Spinal cord (tissue), 10 donors: ENCODE results near the gene DNHD1. TPM values are rescaled to one million over a fixed set of nuclear protein-coding genes. Genes with fewer than 3 reads are reported as not detected.
"Not testable (repeated sequence)": the region's sequence is repeated elsewhere in the genome, so short reads cannot be mapped to it uniquely, and the experiment has no call there.

ENCODE experiments used
- DNase-seq, 6 donors: peaks; one replicate each; pipeline versions ENCODE4 v3.0.0 to v3.0.0-alpha.2; 2013 to 2015; ENCODE audit warnings: low spot score in 6 of 6, low read depth in 4 of 6
- H3K27ac ChIP-seq: one replicate; pipeline ENCODE4 v1.5.1; 2013; ENCODE audit warnings: low read depth, low read length, control low read depth
- H3K27me3 ChIP-seq: one replicate; pipeline ENCODE4 v1.6.1; 2013; ENCODE audit warnings: low read length; ENCODE audit not compliant: control insufficient read depth, insufficient read depth
- H3K36me3 ChIP-seq: one replicate; pipeline ENCODE4 v1.6.1; 2013; ENCODE audit warnings: low read length; ENCODE audit not compliant: control insufficient read depth, insufficient read depth
- H3K4me1 ChIP-seq: one replicate; pipeline ENCODE4 v1.6.1; 2013; ENCODE audit warnings: low read length; ENCODE audit not compliant: control insufficient read depth, insufficient read depth
- H3K4me3 ChIP-seq: one replicate; pipeline ENCODE4 v1.5.1; 2013; ENCODE audit warnings: low read depth, low read length, control low read depth
- H3K9me3 ChIP-seq: one replicate; pipeline ENCODE4 v1.6.1; 2013; ENCODE audit warnings: low read length; ENCODE audit not compliant: control insufficient read depth, insufficient read depth
- WGBS: methylation state at CpG from one replicate; pipeline ENCODE4 v1.1.5; 2013; ENCODE audit warnings: missing lambda C conversion rate; ENCODE audit not compliant: insufficient coverage; 5-methylcytosine and 5-hydroxymethylcytosine counted together
- polyA plus RNA-seq, 2 donors: library from polyadenylated mRNA; unstranded; fragments of 120-200 nt; gene quantifications; one replicate each; pipeline ENCODE4 v1.2.1, GENCODE V29; 2013; ENCODE audit not compliant: insufficient read length in 2 of 2
- total RNA-seq, 2 donors: library from RNA; depleted of rRNA in 1 of 2; stranded (reverse); fragments of 120-200 nt in 1 of 2; fragments of >200 nt in 1 of 2; gene quantifications; one replicate each; pipeline versions ENCODE4 v1.2.3 to v1.2.4, GENCODE V29; 2013 to 2014
- donor health status: healthy.

DNHD1 gene
- total and polyA plus RNA-seq, 4 donors = 6.6 to 22.7 (median 12.2) TPM

DNA sequence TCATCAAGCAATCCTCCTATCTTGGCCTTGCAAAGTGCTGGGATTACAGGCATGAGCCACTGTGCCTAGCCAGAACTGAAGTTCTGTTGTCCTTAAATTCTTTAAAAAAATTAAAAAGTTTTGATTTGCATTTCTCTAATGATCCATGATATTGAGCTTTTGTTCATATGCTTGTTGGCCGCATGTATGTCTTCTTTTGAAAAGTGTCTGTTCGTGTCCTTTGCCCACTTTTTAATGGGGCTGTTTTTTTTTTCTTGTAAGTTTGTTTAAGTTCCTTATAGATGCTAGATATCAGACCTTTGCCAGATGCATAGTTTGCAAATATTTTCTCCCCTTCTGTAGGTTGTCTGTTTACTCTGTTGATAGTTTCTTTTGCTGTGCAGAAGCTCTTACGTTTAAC lies 24.9 kb downstream of the DNHD1 start:
- not testable (repeated sequence) for H3K27ac ChIP-seq, H3K27me3 ChIP-seq, H3K36me3 ChIP-seq, H3K4me1 ChIP-seq, H3K9me3 ChIP-seq, DNase-seq, H3K4me3 ChIP-seq
- whole genome bisulfite sequencing = 80% methylated on average over 2 of the region's 3 CpGs

DNA sequence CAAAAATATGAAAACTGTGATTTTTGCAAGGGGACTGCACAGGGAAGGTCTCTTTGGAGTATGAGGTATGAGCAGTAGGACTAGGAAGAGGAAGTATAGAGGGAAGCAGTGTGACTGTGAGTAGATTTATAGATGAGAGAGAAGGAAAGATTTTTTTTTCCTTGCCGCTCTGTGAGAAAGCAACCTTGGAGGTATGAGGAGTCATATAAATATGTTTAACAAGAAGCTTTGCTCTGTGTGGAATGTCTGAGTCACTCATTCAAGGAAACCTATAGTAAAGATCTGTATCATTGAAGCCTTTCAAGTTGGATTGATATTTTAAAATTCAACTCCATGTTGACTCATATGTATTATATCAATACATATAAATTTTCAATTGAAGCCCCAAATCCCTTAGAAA lies 26.2 kb downstream of the DNHD1 start:
- H3K27ac ChIP-seq = no peak overlapping the region
- DNase-seq = no peak
- H3K27me3 ChIP-seq = no peaks in the 10 kb centered on the region
- peaks cover 5% of the 10 kb centered on the region for H3K36me3 ChIP-seq
- H3K4me1 ChIP-seq = no peaks in the 10 kb centered on the region
- WGBS = no CpG with 5 or more reads among the region's 1 CpG
- H3K9me3 ChIP-seq = no peaks in the 10 kb centered on the region
- H3K4me3 ChIP-seq = no peak overlapping the region

DNA sequence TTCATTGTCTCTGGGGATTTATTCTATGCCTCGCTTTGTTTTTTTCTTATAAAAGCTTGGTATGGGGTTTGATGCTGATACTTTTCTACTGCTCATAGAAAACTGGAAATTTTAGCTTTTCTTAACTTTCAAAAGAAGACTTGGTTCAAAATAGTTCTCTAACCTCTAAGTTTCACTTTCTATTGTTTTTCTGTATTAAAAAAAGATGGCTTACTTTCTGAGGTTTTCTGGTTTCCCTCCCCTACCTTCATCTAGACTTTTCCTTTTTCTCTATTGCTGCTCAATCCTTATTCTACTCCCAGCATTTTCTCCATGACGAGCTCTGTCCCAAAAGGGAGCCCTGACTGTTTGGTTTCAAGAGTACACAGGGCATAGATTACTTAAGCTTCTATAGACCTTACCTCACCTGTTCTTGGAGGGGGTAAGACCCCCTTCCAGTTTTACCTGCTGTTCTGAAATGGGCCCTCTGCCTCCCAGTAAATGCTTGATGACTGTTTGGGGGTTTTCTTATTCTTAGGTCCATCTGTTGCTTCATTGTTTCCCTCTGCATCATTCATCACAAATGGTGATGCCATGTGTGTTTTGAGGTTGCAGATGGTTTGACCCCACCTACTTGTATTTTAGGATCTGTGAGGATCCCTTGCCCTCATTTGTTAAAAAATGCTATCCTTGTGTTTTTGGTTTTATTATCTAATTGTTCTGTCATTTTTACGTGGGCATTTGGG lies 29.5 kb downstream of the DNHD1 start:
- 86% methylated on average over 1 of the region's 3 CpGs for WGBS
- H3K4me3 ChIP-seq = no peak overlapping the region
- H3K36me3 ChIP-seq = peaks cover 8% of the 10 kb centered on the region
- no peak for DNase-seq
- H3K27me3 ChIP-seq = no peaks in the 10 kb centered on the region
- H3K4me1 ChIP-seq = no peaks in the 10 kb centered on the region
- H3K9me3 ChIP-seq = no peaks in the 10 kb centered on the region
- H3K27ac ChIP-seq = no peak overlapping the region

DNA sequence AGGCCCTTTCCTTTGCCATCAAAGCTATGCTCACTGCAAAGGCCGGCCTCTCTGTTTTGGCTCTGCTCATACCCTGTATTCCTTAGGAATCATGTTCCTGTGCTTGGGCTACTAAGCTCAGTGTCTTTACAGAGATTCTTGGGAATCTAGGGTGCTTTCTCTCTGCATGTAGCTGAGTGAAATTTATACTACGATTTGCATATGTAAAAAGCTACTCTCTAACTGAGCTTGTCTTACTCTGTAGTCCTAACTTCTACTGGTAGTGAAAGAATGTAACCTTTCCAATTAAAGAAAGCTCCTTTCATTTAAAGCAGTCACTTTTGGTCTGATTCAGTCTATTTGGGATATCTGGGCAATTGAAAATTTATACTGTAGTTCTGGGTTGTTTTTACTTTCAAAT lies 32.2 kb downstream of the DNHD1 start:
- no peak for DNase-seq
- H3K4me3 ChIP-seq = no peak overlapping the region
- 100% methylated on average over 1 of the region's 2 CpGs for WGBS
- no peaks in the 10 kb centered on the region for H3K9me3 ChIP-seq
- H3K27ac ChIP-seq = no peak overlapping the region
- H3K27me3 ChIP-seq = no peaks in the 10 kb centered on the region
- no peaks in the 10 kb centered on the region for H3K4me1 ChIP-seq
- H3K36me3 ChIP-seq = peaks cover 14% of the 10 kb centered on the region

DNA sequence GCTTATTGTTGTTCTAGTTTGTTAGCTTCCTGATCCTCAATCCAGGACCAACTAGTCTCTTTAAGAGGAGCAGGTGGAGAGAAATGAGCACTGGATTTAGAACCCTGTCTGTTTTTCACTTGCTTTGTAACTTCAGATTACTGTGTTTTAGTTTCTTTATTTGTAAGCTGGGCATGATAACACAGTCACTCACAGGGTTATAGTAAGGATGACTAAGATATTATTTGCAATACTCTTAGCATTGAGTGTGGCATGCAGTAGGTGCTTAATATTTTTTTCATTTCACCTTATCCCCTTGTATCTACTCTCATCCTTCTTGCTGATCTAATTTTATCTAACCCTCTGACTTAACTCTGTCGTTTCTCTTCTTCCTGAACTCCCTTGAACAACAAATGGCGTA lies 33.8 kb downstream of the DNHD1 start:
- 89% methylated on average over 2 of the region's 2 CpGs for WGBS
- H3K36me3 ChIP-seq = peaks cover 16% of the 10 kb centered on the region
- H3K27me3 ChIP-seq = no peaks in the 10 kb centered on the region
- no peaks in the 10 kb centered on the region for H3K9me3 ChIP-seq
- no peak overlapping the region for H3K27ac ChIP-seq
- no peak for DNase-seq
- no peak overlapping the region for H3K4me3 ChIP-seq
- no peaks in the 10 kb centered on the region for H3K4me1 ChIP-seq

DNA sequence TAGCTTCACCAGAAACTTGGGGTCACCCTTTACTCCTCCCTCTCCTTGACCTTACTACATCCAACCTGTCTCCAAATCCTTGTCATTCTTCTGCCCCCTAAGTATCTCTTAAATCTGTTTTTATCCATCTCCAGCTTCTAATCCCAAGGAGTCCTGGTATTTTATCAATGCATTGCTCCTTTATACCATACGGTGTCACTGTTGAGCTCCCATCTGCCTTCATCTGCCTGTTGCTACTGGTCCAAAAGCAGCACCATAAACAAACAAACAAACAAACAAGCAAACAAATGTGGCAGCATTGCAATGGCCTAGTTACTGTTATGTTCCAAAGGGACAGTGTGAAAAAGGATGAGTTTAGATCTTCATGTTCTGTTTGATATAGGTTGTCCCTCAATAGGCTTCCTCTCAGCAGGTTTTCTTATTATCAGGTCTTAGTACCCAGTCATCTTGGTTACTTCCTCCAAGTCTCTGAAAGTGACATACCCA lies 34.2 kb downstream of the DNHD1 start:
- Histone ChIP-seq H3K27me3 (no peaks in the 10 kb centered on the region), H3K4me1 (no peaks in the 10 kb centered on the region), H3K27ac (no peak overlapping the region), H3K9me3 (no peaks in the 10 kb centered on the region), H3K36me3 (peaks cover 16% of the 10 kb centered on the region), H3K4me3 (no peak overlapping the region)
- 0% methylated on average over 1 of the region's 1 CpG for WGBS
- peak; percentile 47 to 90 (median 56) for DNase-seq

DNA sequence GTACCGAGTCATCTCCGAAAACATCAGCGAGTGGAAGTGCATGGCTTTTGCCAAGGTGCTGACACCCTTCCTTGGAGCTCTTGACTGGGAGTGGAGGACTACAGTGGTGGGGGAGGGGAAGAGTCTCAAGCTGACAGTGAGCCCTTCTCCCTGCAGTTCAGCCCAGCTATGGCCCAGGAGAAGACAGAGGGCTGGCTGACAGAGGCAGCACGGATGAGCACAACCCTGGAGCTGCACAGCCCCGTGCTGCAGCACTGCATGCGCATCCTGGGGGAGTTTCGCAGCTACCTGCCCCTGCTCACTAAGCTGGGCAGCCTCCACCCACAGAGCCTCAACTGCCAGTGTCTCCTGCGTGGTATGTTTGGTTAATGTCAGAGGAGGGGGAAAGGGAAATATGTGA lies 41.4 kb downstream of the DNHD1 start:
- H3K9me3 ChIP-seq = no peaks in the 10 kb centered on the region
- H3K36me3 ChIP-seq = peaks cover 12% of the 10 kb centered on the region
- no peak overlapping the region for H3K4me3 ChIP-seq
- DNase-seq = no peak
- H3K27me3 ChIP-seq = no peaks in the 10 kb centered on the region
- 66% methylated on average over 4 of the region's 8 CpGs for WGBS
- H3K4me1 ChIP-seq = no peaks in the 10 kb centered on the region
- no peak overlapping the region for H3K27ac ChIP-seq

DNA sequence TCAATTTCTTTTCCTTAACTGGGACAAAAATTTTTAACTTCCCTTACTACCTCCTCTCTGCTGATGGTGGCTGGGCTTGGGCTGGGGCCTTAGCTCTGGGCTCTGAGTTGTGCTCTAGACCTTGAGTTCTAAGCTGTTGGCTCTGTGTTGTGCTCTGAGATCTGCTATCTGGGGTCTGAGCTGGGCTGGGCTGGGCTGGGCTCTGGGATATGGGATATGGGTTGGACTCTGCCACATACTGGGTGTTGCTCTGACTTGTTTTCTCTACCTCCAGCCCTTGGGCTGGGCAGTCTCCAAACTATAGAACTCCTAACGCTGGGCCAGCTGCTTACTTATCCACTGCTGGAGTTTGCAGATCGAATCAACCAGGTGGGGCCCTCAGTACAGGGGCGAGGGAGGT lies 41.9 kb downstream of the DNHD1 start:
- Histone ChIP-seq H3K36me3 (peaks cover 8% of the 10 kb centered on the region), H3K9me3 (no peaks in the 10 kb centered on the region), H3K4me3 (no peak overlapping the region), H3K27me3 (no peaks in the 10 kb centered on the region), H3K27ac (no peak overlapping the region), H3K4me1 (no peaks in the 10 kb centered on the region)
- 100% methylated on average over 2 of the region's 3 CpGs for WGBS
- DNase-seq = no peak

DNA sequence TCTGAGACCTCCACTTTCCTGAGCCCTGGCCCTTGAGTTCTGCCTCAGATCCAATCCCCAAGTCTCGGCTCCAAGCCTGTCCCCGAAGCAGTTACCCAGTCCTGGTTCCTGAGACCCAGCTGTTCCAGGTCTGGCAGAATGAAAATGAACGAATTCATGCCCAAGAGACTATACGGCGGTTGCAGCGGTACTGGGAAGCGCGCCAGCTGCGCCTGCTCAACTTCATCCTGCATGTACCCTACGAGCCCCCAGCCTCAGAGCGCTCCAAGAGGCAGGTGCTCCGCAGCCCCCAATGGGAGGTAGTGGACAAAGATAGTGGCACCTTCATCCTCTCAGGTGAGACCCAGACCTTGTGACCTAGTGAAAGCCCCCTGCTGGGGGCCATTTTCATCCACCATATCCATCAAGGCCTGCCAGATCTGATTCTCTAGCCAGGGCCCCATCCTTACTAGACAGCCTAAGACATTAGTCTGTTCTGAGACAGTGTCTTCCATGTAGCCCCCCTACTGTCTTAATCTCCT lies 42.7 kb downstream of the DNHD1 start:
- peaks cover 12% of the 10 kb centered on the region for H3K36me3 ChIP-seq
- no peak overlapping the region for H3K27ac ChIP-seq
- 84% methylated on average over 12 of the region's 12 CpGs for WGBS
- no peaks in the 10 kb centered on the region for H3K27me3 ChIP-seq
- no peaks in the 10 kb centered on the region for H3K4me1 ChIP-seq
- no peak overlapping the region for H3K4me3 ChIP-seq
- H3K9me3 ChIP-seq = no peaks in the 10 kb centered on the region
- peak in 1 of 6 donors; percentile 4 for DNase-seq

DNA sequence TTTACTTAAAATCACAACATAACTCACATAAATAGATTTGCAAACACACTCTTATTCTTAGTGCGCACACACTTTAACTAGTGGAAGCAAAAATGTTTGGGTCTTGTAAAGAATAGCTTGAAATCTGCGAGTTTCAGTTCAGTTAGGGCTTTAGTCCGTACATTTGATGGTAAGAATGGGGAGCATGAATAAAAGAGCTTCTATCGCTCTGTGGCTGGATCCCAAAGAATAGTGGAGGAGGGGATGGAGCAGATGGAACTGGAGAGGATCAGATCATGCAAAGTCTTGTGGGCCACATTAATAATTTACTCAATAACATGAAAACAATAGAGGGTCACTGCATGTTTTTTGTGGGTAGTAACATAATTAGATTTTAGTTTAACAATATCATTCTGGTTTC lies 44.3 kb downstream of the DNHD1 start:
- peaks cover 28% of the 10 kb centered on the region for H3K36me3 ChIP-seq
- 57% methylated on average over 1 of the region's 4 CpGs for WGBS
- no peaks in the 10 kb centered on the region for H3K9me3 ChIP-seq
- no peak overlapping the region for H3K27ac ChIP-seq
- H3K27me3 ChIP-seq = no peaks in the 10 kb centered on the region
- no peaks in the 10 kb centered on the region for H3K4me1 ChIP-seq
- DNase-seq = peak in 2 of 6 donors; percentile 9 to 23
- no peak overlapping the region for H3K4me3 ChIP-seq
